DMS53 (cell line): Measurements from ENCODE around the gene CAMSAP1.

ENCODE experiments used
- DNase-seq: peaks from one replicate; lab custom pipeline; 2025; lab: John Stamatoyannopoulos, UW

CAMSAP1 gene

GRCh38 chr9:135759676-135760300 is 147.6 kb downstream of the CAMSAP1 start:
- DNase-seq: no peak

DNA sequence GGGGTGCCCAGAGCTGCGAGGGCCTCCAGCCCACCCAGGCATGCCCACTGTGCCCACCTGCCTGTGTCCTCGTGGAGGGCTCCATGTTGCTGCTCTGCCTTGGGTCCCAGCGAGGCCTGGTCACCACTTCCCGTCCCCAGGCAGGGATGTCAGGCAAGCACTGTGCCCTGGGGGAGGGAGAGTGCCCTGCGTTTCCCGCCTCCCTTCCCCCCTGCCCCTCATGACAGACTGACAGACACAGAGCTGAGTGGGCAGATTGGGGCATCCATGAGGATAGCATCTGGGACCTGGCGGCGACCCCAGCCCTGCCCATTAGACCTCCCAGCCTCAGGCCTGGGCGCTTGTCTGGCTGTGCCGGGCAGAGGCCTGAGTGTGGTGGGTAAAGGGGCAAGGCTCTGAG is 148.5 kb downstream of the CAMSAP1 start:
- no peak for DNase-seq
